ENCODE data around the gene MPPED2.

MPPED2 gene

GRCh38 chr11:30453705-30454104 is 132.4 kb downstream of the MPPED2 start:
- peak; percentile 54 for DNase-seq (ENCODE audit: low read depth, low spot score)

- no peak for DNase-seq (ENCODE audit: low read depth, low spot score)
These were observed 133.3 kb downstream of the MPPED2 start for GRCh38 chr11:30452842-30453241.

GRCh38 chr11:30452114-30452513 is 134.0 kb downstream of the MPPED2 start:
- no peak for DNase-seq (ENCODE audit: low read depth, low spot score)

- DNase-seq (ENCODE audit: low read depth, low spot score), result no peak
These were observed 134.5 kb downstream of the MPPED2 start for GRCh38 chr11:30451626-30452025.

- DNase-seq (ENCODE audit: low read depth, low spot score), result no peak
These were observed 135.0 kb downstream of the MPPED2 start for GRCh38 chr11:30451167-30451566.

- no peak for DNase-seq (ENCODE audit: low read depth, low spot score)
These were observed 139.0 kb downstream of the MPPED2 start for GRCh38 chr11:30447058-30447640.

DNA sequence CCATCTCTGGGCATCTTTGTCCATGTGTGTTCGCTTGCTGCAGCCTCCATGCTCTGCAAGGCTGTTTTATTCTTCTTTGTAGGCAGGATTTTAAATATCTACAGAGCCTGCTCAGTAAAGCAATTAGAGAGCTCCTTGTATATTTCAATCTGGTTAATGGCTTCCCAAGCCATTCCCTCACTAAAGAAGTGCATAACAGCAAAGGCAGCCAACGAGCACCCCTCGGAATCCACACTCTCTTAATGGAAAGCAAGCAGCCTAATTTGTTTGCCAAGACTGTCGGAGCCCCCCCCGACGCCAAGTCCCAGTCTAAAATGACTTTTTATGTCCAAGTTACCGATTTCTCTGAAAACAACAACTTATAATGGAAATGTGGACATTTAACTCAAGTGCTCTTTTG is 139.6 kb downstream of the MPPED2 start:
- no peak for DNase-seq (ENCODE audit: low read depth, low spot score)

DNA sequence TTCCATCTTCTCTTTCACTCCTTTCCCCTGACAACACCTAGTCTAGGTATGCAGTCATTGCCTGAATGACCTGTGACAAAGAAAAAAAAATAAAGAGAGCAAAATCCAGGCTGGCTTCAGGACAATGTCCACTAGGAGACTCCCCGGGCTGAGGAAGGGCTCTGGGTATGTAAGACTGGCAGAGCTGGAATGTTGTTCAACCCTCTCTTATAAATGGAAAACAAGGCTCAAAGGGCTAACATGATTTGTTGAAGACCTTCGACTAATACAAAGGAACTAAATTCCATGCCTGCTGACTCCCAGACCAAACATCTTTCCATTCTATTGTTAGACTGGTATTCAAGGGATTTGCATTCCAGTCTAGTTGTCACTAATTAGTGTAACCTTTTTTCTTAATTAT is 141.1 kb downstream of the MPPED2 start:
- no peak for DNase-seq (ENCODE audit: low read depth, low spot score)

- no peak for DNase-seq (ENCODE audit: low read depth, low spot score)
These were observed 145.6 kb downstream of the MPPED2 start for GRCh38 chr11:30440510-30440909.

GRCh38 chr11:30436801-30437200 is 149.4 kb downstream of the MPPED2 start:
- no peak for DNase-seq (ENCODE audit: low read depth, low spot score)

- no peak for DNase-seq (ENCODE audit: low read depth, low spot score)
These were observed 150.7 kb downstream of the MPPED2 start for GRCh38 chr11:30435488-30435887.

DNA sequence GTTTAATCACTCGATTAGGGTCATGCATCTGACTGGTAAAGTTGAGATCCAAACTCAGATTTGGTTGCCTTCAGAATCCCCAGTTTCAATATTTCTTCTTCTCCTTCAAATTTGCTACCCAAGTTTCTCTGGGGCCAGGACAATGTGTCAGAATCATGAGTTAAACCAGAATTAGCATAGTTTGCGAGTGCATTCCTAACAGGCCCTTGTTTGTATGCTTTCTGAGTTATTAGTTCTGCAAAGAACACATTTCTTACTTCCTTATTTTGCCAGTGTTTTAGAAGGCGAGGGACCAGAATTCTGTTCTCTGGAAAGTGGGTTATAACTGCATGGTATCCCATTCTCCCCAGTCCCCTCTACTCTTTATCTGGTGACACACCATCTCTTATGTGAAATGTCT is 151.3 kb downstream of the MPPED2 start:
- DNase-seq (ENCODE audit: low read depth, low spot score), result no peak

DNA sequence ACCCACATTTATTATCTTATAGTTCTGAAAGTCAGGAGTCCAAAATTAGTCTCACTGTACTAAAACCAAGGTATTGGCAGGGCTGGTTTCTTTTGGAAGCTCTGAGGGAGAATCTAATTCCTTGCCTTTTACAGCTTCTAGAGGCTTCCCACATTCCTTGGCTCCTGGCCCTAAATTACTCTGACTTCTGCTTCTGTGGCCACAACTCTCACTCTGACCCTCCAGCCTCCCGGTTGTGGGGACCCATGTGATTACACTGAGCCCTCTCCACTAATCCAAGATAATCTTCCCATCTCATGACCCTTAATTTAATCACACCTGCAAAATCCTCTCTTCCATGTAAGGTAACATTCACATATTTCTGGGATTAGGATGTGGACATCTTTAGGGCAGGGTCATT is 152.3 kb downstream of the MPPED2 start:
- no peak for DNase-seq (ENCODE audit: low read depth, low spot score)

DNA sequence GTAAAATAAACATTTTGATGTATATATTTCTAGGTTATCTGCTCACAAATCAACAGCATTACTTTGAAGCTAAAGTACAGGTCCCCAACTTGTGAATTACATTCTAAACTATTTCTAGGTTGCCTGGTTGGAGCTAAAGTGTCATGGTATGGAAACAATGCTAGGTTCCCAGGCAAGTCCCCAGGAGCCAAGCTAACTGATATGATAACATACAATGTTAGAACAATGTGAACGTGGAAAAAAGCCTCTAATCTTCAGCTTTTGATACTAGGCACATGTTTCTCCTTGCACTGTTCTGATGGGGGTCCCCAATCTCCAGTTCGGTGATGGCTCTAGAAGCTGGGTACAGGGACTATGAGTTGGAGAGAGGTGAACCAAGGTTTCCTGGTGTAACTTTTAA is 153.4 kb downstream of the MPPED2 start:
- no peak for DNase-seq (ENCODE audit: low read depth, low spot score)

GRCh38 chr11:30432178-30432577 is 154.0 kb downstream of the MPPED2 start:
- DNase-seq (ENCODE audit: low read depth, low spot score), result no peak

GRCh38 chr11:30431127-30431814 is 154.9 kb downstream of the MPPED2 start:
- no peak for DNase-seq (ENCODE audit: low read depth, low spot score)

DNA sequence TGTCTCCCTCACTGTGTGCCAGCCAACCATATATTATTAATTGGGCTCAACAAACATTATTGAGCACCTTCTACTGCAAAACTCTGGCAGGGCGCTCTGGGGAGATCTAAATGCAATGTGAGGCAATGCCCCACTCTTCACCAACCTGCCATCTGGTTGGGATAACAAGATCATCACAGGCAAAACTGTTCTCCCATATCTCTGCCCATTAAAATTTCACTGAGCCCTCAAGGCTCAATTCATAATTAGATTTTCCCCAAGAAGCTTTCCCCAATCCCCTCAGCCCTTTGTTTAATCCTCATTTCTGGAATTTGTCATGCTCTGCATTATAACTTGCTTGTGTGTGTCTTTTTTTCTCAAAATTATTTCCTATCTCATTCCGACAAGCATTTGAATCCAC is 156.6 kb downstream of the MPPED2 start:
- no peak for DNase-seq (ENCODE audit: low read depth, low spot score)

GRCh38 chr11:30426781-30427180 is 159.4 kb downstream of the MPPED2 start:
- DNase-seq (ENCODE audit: low read depth, low spot score), result no peak

- DNase-seq (ENCODE audit: low read depth, low spot score), result no peak
These were observed 161.3 kb downstream of the MPPED2 start for GRCh38 chr11:30424844-30425243.

- DNase-seq (ENCODE audit: low read depth, low spot score), result no peak
These were observed 161.8 kb downstream of the MPPED2 start for GRCh38 chr11:30424321-30424720.

- no peak for DNase-seq (ENCODE audit: low read depth, low spot score)
These were observed 162.3 kb downstream of the MPPED2 start for GRCh38 chr11:30423886-30424285.

DNA sequence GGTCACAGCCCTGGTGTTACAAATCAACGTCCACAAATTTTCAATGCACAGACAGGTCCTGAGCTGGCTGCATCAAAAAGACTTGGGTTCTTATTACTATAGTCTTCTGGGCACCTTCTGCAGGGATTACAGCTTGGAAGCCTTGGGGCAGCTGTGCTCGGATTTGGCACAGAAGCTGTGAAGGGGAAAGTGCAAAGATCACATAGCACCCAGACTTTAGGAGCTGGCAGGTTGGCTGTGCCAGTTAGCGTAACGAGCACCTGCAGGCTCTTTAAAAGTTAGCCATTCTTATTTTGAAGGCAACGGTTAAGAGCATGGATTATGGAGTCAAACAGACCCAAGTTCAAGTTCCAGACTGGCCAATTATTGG is 162.9 kb downstream of the MPPED2 start:
- DNase-seq (ENCODE audit: low read depth, low spot score), result no peak

GRCh38 chr11:30422447-30423278 is 163.5 kb downstream of the MPPED2 start:
- DNase-seq (ENCODE audit: low read depth, low spot score), result peak; percentile 20
